MM.1S (cell line): Measurements from ENCODE around the gene CEP68.
"Not testable (repeated sequence)": the region's sequence is repeated elsewhere in the genome, so short reads cannot be mapped to it uniquely, and the experiment has no call there.

Source experiments
- DNase-seq: peaks from one replicate; pipeline ENCODE4 v3.0.0-alpha.2; 2015
- H2AFZ ChIP-seq: fragments of 300-600 bp; sonication (generic); 2 replicates; pipeline ENCODE4 v1.6.0; 2016; ENCODE audit warnings: antibody characterized with exemption, low read length
- H3F3A ChIP-seq: fragments of 300-600 bp; sonication (generic); 2 replicates; pipeline ENCODE4 v1.6.1; 2016; ENCODE audit warnings: mild to moderate bottlenecking, antibody characterized with exemption, low read length, moderate library complexity, mixed read lengths; ENCODE audit not compliant: insufficient read depth
- H3K27ac ChIP-seq: fragments of 300-600 bp; sonication (generic); 2 replicates; pipeline ENCODE4 v1.5.1; 2016; ENCODE audit warnings: mild to moderate bottlenecking, low read length
- H3K27me3 ChIP-seq: fragments of 300-600 bp; sonication (generic); replicated peaks from 2 replicates; pipeline ENCODE4 v1.6.0; 2016; ENCODE audit warnings: low read length; ENCODE audit not compliant: insufficient read depth
- H3K36me3 ChIP-seq: fragments of 300-600 bp; sonication (generic); replicated peaks from 2 replicates; pipeline ENCODE4 v1.6.1; 2016; ENCODE audit warnings: mild to moderate bottlenecking, low read length, mixed read lengths; ENCODE audit not compliant: insufficient read depth
- H3K4me1 ChIP-seq: fragments of 300-600 bp; sonication (generic); 2 replicates; pipeline ENCODE4 v1.6.1; 2016; ENCODE audit warnings: low read length, mixed read lengths
- H3K4me2 ChIP-seq: fragments of 300-600 bp; sonication (generic); 2 replicates; pipeline ENCODE4 v1.6.0; 2016; ENCODE audit warnings: low read depth, low read length
- H3K4me3 ChIP-seq: fragments of 300-600 bp; sonication (generic); 2 replicates; pipeline ENCODE4 v1.5.1; 2016; ENCODE audit warnings: low read length, mixed read lengths
- H3K79me2 ChIP-seq: fragments of 300-600 bp; sonication (generic); 2 replicates; pipeline ENCODE4 v1.6.1; 2016; ENCODE audit warnings: mixed run types, low read length, mixed read lengths
- H3K9ac ChIP-seq: fragments of 300-600 bp; sonication (generic); 2 replicates; pipeline ENCODE4 v1.6.1; 2016; ENCODE audit warnings: low read length, mixed read lengths
- H3K9me2 ChIP-seq: fragments of 300-600 bp; sonication (generic); replicated peaks from 2 replicates; pipeline ENCODE4 v1.6.1; 2016; ENCODE audit warnings: mild to moderate bottlenecking, low read length, mixed read lengths; ENCODE audit not compliant: insufficient read depth
- H3K9me3 ChIP-seq: fragments of 300-600 bp; sonication (generic); replicated peaks from 2 replicates; pipeline ENCODE4 v1.6.1; 2016; ENCODE audit warnings: mild to moderate bottlenecking, low read length, mixed read lengths; ENCODE audit not compliant: insufficient read depth
- H4K20me1 ChIP-seq: fragments of 300-600 bp; sonication (generic); 2 replicates; pipeline ENCODE4 v1.6.1; 2016; ENCODE audit warnings: mild to moderate bottlenecking, low read length, moderate library complexity, mixed read lengths; ENCODE audit not compliant: insufficient read depth
- CTCF ChIP-seq: fragments of 300-600 bp; sonication (generic); IDR thresholded peaks from 2 replicates; pipeline ENCODE4 v1.5.1; 2016; ENCODE audit warnings: antibody characterized with exemption, low read length, mixed read lengths
- EZH2 ChIP-seq: fragments of 300-600 bp; sonication (generic); optimal IDR thresholded peaks from 2 replicates; pipeline ENCODE3; 2017; ENCODE audit warnings: low read depth, mild to moderate bottlenecking, antibody characterized with exemption, low read length, mixed read lengths
- EZH2phosphoT487 ChIP-seq: fragments of 300-600 bp; sonication (generic); IDR thresholded peaks from 2 replicates; pipeline ENCODE4 v1.6.1; 2018; ENCODE audit warnings: antibody characterized with exemption, low read length

The CEP68 gene

DNA sequence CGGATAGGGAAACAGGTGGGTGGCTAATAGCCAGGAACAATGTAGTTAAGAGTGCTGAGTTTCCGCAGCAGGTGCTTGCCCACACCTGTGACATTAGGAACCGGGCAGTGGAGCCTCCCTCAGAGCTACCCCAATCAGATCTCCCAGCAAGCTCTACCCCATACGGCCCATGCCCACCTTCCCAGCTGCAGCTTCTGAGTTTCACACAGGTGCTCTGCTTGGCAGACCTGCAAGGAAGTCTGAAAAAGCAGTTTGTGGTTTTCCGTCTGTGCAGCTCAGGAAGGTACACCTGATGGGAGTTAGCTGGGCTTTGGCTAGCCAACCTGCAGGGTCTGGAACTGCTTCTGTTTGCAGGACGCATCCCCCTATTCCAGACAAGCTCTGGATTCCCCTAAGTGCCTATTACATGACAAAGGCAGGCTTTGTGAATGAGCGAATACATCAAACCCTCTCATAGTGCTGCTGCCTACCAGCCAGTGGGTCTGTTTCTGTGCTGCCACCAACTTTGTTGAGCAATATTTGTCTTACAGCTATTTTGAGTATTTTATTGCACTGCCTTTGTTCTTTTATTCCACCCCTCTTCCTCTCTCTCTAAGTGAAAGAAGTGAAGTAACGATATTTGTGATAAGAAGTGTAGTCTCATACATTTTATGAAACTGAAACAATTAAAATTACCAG lies 24.7 kb upstream of the CEP68 start:
- peak; percentile 96 for DNase-seq
- Histone ChIP-seq H3K79me2 (peaks cover 24% of the 10 kb centered on the region), H3K36me3 (no peaks in the 10 kb centered on the region), H3K4me3 (peak overlapping the region; percentile 55), H3K27me3 (no peaks in the 10 kb centered on the region), H4K20me1 (no peaks in the 10 kb centered on the region), H3K4me2 (peak overlapping the region; percentile 98), H2AFZ (no peak overlapping the region), H3K9ac (peak overlapping the region; percentile 96), H3K9me3 (no peaks in the 10 kb centered on the region), H3F3A (peaks cover 50% of the 10 kb centered on the region), H3K9me2 (no peaks in the 10 kb centered on the region), H3K4me1 (peaks cover 48% of the 10 kb centered on the region), H3K27ac (peak overlapping the region; percentile 99)
- TF ChIP-seq CTCF = no peak
- TF ChIP-seq EZH2phosphoT487 = no peak
- no peak for TF ChIP-seq EZH2

DNA sequence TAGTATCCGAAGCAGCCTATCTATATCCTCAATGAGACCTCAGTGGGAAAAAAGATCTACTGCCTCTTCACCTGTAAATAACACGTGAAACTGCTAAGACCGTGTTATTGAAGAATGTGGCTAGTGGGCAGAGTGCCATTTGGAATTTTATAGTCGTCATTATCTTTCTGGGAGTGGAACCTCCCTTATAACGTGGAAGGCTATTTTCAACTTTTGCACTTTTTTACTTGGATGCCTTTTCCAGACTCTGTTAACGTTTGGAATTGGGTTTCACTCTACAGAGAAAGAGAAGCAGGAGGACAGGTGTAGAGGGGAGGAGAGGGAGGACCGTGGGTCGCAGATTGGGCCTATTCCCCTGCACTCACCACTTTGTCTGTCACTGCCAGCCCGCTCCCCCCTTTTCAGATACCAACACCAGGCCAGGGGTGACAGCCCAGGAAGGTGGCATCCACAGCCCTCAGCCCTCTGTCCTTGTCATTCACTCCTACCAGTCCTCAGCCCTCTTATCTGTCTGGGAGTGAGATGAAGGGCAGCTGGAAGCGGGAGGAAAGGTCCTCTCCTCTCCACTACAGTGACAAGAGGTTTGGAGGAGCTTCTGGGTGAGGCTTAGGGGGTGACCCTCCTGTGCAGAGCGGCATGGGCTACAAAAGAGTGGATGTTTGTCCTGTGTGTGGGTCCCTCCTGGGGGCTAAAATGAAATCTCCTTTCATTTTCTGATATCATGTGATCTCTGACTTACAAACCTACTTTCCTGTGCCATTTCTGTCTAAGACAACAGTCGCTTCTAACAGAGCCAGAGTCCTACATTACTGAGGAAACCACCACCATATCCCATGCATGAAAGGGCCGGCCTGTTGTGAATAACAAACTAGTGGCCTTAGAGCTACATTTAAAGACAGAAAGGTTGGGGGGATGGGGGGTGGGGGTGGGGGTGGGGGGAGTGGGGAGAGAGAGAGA lies 23.9 kb upstream of the CEP68 start:
- H2AFZ ChIP-seq = peak overlapping the region; percentile 3; the same call in 1 of the 2 replicates
- H3K4me2 ChIP-seq = peak overlapping the region; percentile 98
- DNase-seq = peak; percentile 57
- TF ChIP-seq CTCF (no peak), EZH2 (no peak), EZH2phosphoT487 (no peak)
- peak overlapping the region; percentile 96 for H3K9ac ChIP-seq
- H3K4me3 ChIP-seq = peak overlapping the region; percentile 55
- H3K36me3 ChIP-seq = no peaks in the 10 kb centered on the region
- H3K9me2 ChIP-seq = no peaks in the 10 kb centered on the region
- peaks cover 50% of the 10 kb centered on the region for H3F3A ChIP-seq
- H3K27me3 ChIP-seq = no peaks in the 10 kb centered on the region
- H4K20me1 ChIP-seq = no peaks in the 10 kb centered on the region
- peaks cover 30% of the 10 kb centered on the region for H3K79me2 ChIP-seq
- H3K9me3 ChIP-seq = no peaks in the 10 kb centered on the region
- peak overlapping the region; percentile 99 for H3K27ac ChIP-seq
- peaks cover 48% of the 10 kb centered on the region for H3K4me1 ChIP-seq

DNA sequence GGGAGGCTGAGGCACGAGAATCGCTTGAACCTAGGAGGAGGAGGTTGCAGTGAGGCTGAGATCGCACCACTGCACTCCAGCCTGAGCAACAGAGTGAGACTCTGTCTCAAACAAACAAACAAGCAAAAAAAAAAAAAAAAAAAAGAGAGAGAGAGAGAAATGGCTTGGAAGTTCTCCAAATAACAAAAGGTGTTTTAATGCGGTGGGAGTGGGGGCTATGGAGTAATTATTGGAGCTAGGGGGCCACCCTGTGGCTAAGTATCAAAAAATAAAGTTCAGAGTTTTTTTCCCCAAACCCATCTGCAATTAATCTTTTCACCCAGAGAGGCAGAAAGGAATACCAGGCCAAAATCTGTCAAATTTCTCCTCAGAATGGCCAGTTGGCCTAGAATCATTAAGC lies 23.0 kb upstream of the CEP68 start:
- peak; percentile 66 for DNase-seq
- TF ChIP-seq EZH2phosphoT487 (no peak), CTCF (peak; percentile 42)
- H4K20me1 ChIP-seq = no peaks in the 10 kb centered on the region
- H3K4me2 ChIP-seq = peak overlapping the region; percentile 12
- H3K27me3 ChIP-seq = no peaks in the 10 kb centered on the region
- no peaks in the 10 kb centered on the region for H3K36me3 ChIP-seq
- H3K9ac ChIP-seq = peak overlapping the region; percentile 0; the same call in 1 of the 2 replicates
- no peak overlapping the region for H3K4me3 ChIP-seq
- no peak overlapping the region for H2AFZ ChIP-seq
- peaks cover 35% of the 10 kb centered on the region for H3K79me2 ChIP-seq
- H3K27ac ChIP-seq = peak overlapping the region; percentile 99; the same call in 1 of the 2 replicates
- peaks cover 42% of the 10 kb centered on the region for H3F3A ChIP-seq
- no peaks in the 10 kb centered on the region for H3K9me3 ChIP-seq
- peaks cover 40% of the 10 kb centered on the region for H3K4me1 ChIP-seq
- no peaks in the 10 kb centered on the region for H3K9me2 ChIP-seq

DNA sequence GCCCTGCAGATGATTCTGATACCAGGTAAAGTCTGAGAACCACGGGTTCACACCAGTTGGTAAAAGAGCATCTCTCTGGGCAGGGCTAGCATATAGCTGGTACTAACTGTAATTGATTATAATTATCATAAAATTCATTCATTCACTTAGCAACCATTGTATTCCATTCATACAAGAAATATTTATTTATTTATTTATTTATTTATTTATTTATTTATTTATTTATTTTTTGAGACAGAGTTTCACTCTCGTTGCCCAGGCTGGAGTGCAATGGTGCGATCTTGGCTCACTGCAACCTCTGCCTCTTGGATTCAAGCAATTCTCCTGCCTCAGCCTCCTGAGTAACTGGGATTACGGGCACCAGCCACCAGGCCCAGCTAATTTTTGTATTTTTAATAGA lies 22.5 kb upstream of the CEP68 start:
- not testable (repeated sequence) for H3K9me3 ChIP-seq, H3K4me3 ChIP-seq, DNase-seq, H4K20me1 ChIP-seq, H3K9me2 ChIP-seq, H3K36me3 ChIP-seq, H2AFZ ChIP-seq, H3K27me3 ChIP-seq
- Histone ChIP-seq H3K27ac (peak overlapping the region; percentile 99; the same call in 1 of the 2 replicates), H3F3A (peaks cover 42% of the 10 kb centered on the region), H3K9ac (peak overlapping the region; percentile 0; the same call in 1 of the 2 replicates), H3K79me2 (peaks cover 35% of the 10 kb centered on the region), H3K4me1 (peaks cover 36% of the 10 kb centered on the region), H3K4me2 (peak overlapping the region; percentile 12)
